Astrocyte (in vitro differentiated cells and primary cell): ENCODE measurements around the gene TUBB6. TPM values are rescaled to one million over a fixed set of nuclear protein-coding genes. Genes with fewer than 3 reads are reported as not detected.
A peak's percentile ranks its signal among the peaks of the same experiment; 100 is the strongest.

ENCODE experiments used
- DNase-seq: peaks from one replicate; pipeline ENCODE4 v3.0.0-alpha.2; 2010; ENCODE audit warnings: low read depth
- FAIRE-seq: peaks from 2 replicates; lab custom pipeline; 2011; peaks lifted over from hg19 to GRCh38; lab: Jason Lieb, UNC
- H2AFZ ChIP-seq: 2 replicates; pipeline ENCODE4 v1.6.0; 2012; ENCODE audit warnings: low read depth, low read length, inconsistent platforms
- H3K27ac ChIP-seq: 2 replicates; pipeline ENCODE4 v1.5.1; 2011; ENCODE audit warnings: low read depth, low read length, inconsistent platforms
- H3K27me3 ChIP-seq: 2 replicates; pipeline ENCODE4 v1.6.0; 2011; ENCODE audit warnings: low read length, inconsistent platforms; ENCODE audit not compliant: insufficient read depth
- H3K36me3 ChIP-seq: 2 replicates; pipeline ENCODE4 v1.5.1; 2011; ENCODE audit warnings: low read length, inconsistent platforms; ENCODE audit not compliant: insufficient read depth
- H3K4me1 ChIP-seq: 2 replicates; pipeline ENCODE4 v1.5.1; 2011; ENCODE audit warnings: low read length, inconsistent platforms; ENCODE audit not compliant: insufficient read depth
- H3K4me2 ChIP-seq: 2 replicates; pipeline ENCODE4 v1.6.0; 2012; ENCODE audit warnings: low read length, inconsistent platforms
- H3K4me3 ChIP-seq: 2 replicates; pipeline ENCODE4 v1.5.1; 2011; ENCODE audit warnings: low read depth, mild to moderate bottlenecking, low read length, inconsistent platforms; ENCODE audit not compliant: insufficient read depth
- H3K79me2 ChIP-seq: 2 replicates; pipeline ENCODE4 v1.6.0; 2012; ENCODE audit warnings: mild to moderate bottlenecking, low read length, inconsistent platforms; ENCODE audit not compliant: insufficient read depth
- H3K9ac ChIP-seq: 2 replicates; pipeline ENCODE4 v1.6.0; 2012; ENCODE audit warnings: mild to moderate bottlenecking, low read length, inconsistent platforms
- H3K9me3 ChIP-seq: 2 replicates; pipeline ENCODE4 v1.5.1; 2012; ENCODE audit warnings: low read depth, mild to moderate bottlenecking, low read length, inconsistent platforms; ENCODE audit not compliant: insufficient read depth
- H4K20me1 ChIP-seq: 2 replicates; pipeline ENCODE4 v1.6.0; 2012; ENCODE audit warnings: low read length, inconsistent platforms; ENCODE audit not compliant: insufficient read depth
- H3K27ac Mint-ChIP-seq: one replicate; pipeline ENCODE4 v1.8.0; 2021; ENCODE audit warnings: mild to moderate bottlenecking, mixed read lengths; ENCODE audit not compliant: unreplicated experiment
- H3K27me3 Mint-ChIP-seq: one replicate; pipeline ENCODE4 v1.8.0; 2021; ENCODE audit warnings: low read depth, mixed read lengths; ENCODE audit not compliant: unreplicated experiment
- H3K36me3 Mint-ChIP-seq: one replicate; pipeline ENCODE4 v1.8.0; 2021; ENCODE audit warnings: low read depth, mixed read lengths; ENCODE audit not compliant: unreplicated experiment
- H3K4me1 Mint-ChIP-seq: one replicate; pipeline ENCODE4 v1.8.0; 2021; ENCODE audit warnings: low read depth, mixed read lengths; ENCODE audit not compliant: unreplicated experiment
- H3K4me3 Mint-ChIP-seq: one replicate; pipeline ENCODE4 v1.8.0; 2021; ENCODE audit warnings: mild to moderate bottlenecking, moderate library complexity, mixed read lengths; ENCODE audit not compliant: unreplicated experiment
- H3K9me3 Mint-ChIP-seq: one replicate; pipeline ENCODE4 v1.8.0; 2021; ENCODE audit warnings: mild to moderate bottlenecking, mixed read lengths; ENCODE audit not compliant: unreplicated experiment
- CTCF ChIP-seq: IDR thresholded peaks from 2 replicates; pipeline ENCODE4 v1.5.1; 2011; ENCODE audit warnings: low read depth, mild to moderate bottlenecking, inconsistent platforms, low read length, moderate library complexity; ENCODE audit not compliant: insufficient read depth
- EZH2 ChIP-seq: IDR thresholded peaks from 2 replicates; pipeline ENCODE4 v1.6.1; 2012; ENCODE audit warnings: mild to moderate bottlenecking, low read length, inconsistent platforms; ENCODE audit not compliant: insufficient read depth
- total RNA-seq: library from RNA; stranded (reverse); gene quantifications from 2 replicates; pipeline ENCODE4 v1.2.1, GENCODE V29; 2021

The TUBB6 gene
- total RNA-seq, 1 donor from 2014 or later = 528 TPM

GRCh38 chr18:12373116-12373770 is 65.2 kb downstream of the TUBB6 start:
- H3K27ac ChIP-seq = no peak overlapping the region
- Mint-ChIP-seq H3K36me3 (peaks cover 5% of the 10 kb centered on the region), H3K4me1 (peaks cover 23% of the 10 kb centered on the region), H3K9me3 (no peaks in the 10 kb centered on the region), H3K27me3 (no peaks in the 10 kb centered on the region), H3K27ac (peak overlapping the region; percentile 48), H3K4me3 (peak overlapping the region; percentile 58)
- TF ChIP-seq EZH2 (no peak), CTCF (no peak)
- H3K4me1 ChIP-seq = peaks cover 23% of the 10 kb centered on the region
- FAIRE-seq = no peak
- H3K4me3 ChIP-seq = no peak overlapping the region
- peaks cover 8% of the 10 kb centered on the region for H3K36me3 ChIP-seq
- H3K4me2 ChIP-seq = peak overlapping the region; percentile 22
- no peak overlapping the region for H2AFZ ChIP-seq
- DNase-seq = peak; percentile 58
- H4K20me1 ChIP-seq = peaks cover 72% of the 10 kb centered on the region
- peaks cover 80% of the 10 kb centered on the region for H3K79me2 ChIP-seq
- no peak overlapping the region for H3K9ac ChIP-seq
- H3K9me3 ChIP-seq = no peaks in the 10 kb centered on the region
- H3K27me3 ChIP-seq = no peaks in the 10 kb centered on the region

- H3K36me3 Mint-ChIP-seq = peaks cover 5% of the 10 kb centered on the region
- FAIRE-seq (no peak), DNase-seq (no peak)
- peak overlapping the region; percentile 48 for H3K27ac Mint-ChIP-seq
- H3K27me3 Mint-ChIP-seq = no peaks in the 10 kb centered on the region
- H3K4me2 ChIP-seq = no peak overlapping the region
- H2AFZ ChIP-seq = no peak overlapping the region
- no peaks in the 10 kb centered on the region for H3K9me3 ChIP-seq
- no peaks in the 10 kb centered on the region for H3K9me3 Mint-ChIP-seq
- H3K4me3 Mint-ChIP-seq = peak overlapping the region; percentile 58
- TF ChIP-seq CTCF = no peak
- no peak for TF ChIP-seq EZH2
- H3K4me1 ChIP-seq = peaks cover 23% of the 10 kb centered on the region
- H3K4me3 ChIP-seq = no peak overlapping the region
- H3K9ac ChIP-seq = no peak overlapping the region
- H3K27me3 ChIP-seq = no peaks in the 10 kb centered on the region
- H3K36me3 ChIP-seq = peaks cover 8% of the 10 kb centered on the region
- peaks cover 70% of the 10 kb centered on the region for H4K20me1 ChIP-seq
- peaks cover 76% of the 10 kb centered on the region for H3K79me2 ChIP-seq
- no peak overlapping the region for H3K27ac ChIP-seq
- peaks cover 23% of the 10 kb centered on the region for H3K4me1 Mint-ChIP-seq
These were observed 65.7 kb downstream of the TUBB6 start for GRCh38 chr18:12373771-12374116.

- Histone ChIP-seq H3K9ac (no peak overlapping the region), H3K36me3 (peaks cover 3% of the 10 kb centered on the region), H3K4me3 (no peak overlapping the region), H3K79me2 (peaks cover 70% of the 10 kb centered on the region), H3K4me1 (peaks cover 23% of the 10 kb centered on the region), H3K9me3 (no peaks in the 10 kb centered on the region), H2AFZ (no peak overlapping the region), H3K4me2 (no peak overlapping the region), H3K27ac (no peak overlapping the region), H3K27me3 (no peaks in the 10 kb centered on the region), H4K20me1 (peaks cover 66% of the 10 kb centered on the region)
- Mint-ChIP-seq H3K27ac (no peak overlapping the region), H3K36me3 (peaks cover 5% of the 10 kb centered on the region), H3K4me1 (peaks cover 23% of the 10 kb centered on the region), H3K4me3 (peak overlapping the region; percentile 93), H3K27me3 (no peaks in the 10 kb centered on the region), H3K9me3 (peaks cover 2% of the 10 kb centered on the region)
- FAIRE-seq (no peak), DNase-seq (no peak)
- TF ChIP-seq CTCF (no peak), EZH2 (no peak)
These were observed 66.4 kb downstream of the TUBB6 start for GRCh38 chr18:12374401-12374800.
